WTC11 (cell line): ENCODE measurements around the gene C1orf167. TPM values are rescaled to one million over a fixed set of nuclear protein-coding genes. Genes with fewer than 3 reads are reported as not detected.

Experiments
- ATAC-seq: fragments of 200-7000 bp; cut with Tn5 transposase; 2 replicates; pipeline ENCODE4 v1.10.0; 2021; ENCODE audit warnings: mild to moderate bottlenecking, moderate library complexity
- CTCF ChIA-PET: fragments of 300-600 bp; sonication (Branson Sonifier 250); formaldehyde crosslinking; loops from one replicate; lab custom pipeline; 2021; ENCODE audit warnings: antibody characterized with exemption; lab: Charles Lee
- POLR2A ChIA-PET: fragments of 350-600 bp; sonication (Branson Sonifier 250); formaldehyde crosslinking; loops from one replicate; lab custom pipeline; 2021; ENCODE audit warnings: antibody characterized with exemption; lab: Charles Lee
- DNase-seq: peaks from one replicate; pipeline ENCODE4 v3.0.0; 2021; ENCODE audit warnings: low spot score
- H3K27ac Mint-ChIP-seq: 2 replicates; pipeline ENCODE4 v1.8.0; 2021; ENCODE audit warnings: mixed read lengths
- H3K27me3 Mint-ChIP-seq: 2 replicates; pipeline ENCODE4 v1.8.0; 2021; ENCODE audit warnings: low read depth, mild to moderate bottlenecking, moderate library complexity, mixed read lengths
- H3K36me3 Mint-ChIP-seq: 2 replicates; pipeline ENCODE4 v1.8.0; 2021; ENCODE audit warnings: mixed read lengths
- H3K4me1 Mint-ChIP-seq: 2 replicates; pipeline ENCODE4 v1.8.0; 2022; ENCODE audit warnings: mixed read lengths
- H3K4me3 Mint-ChIP-seq: 2 replicates; pipeline ENCODE4 v1.8.0; 2021; ENCODE audit warnings: mild to moderate bottlenecking, moderate library complexity, mixed read lengths
- H3K9me3 Mint-ChIP-seq: 2 replicates; pipeline ENCODE4 v1.8.0; 2021; ENCODE audit warnings: mixed read lengths
- ARID4B ChIP-seq: sonication (generic); formaldehyde crosslinking; IDR thresholded peaks from 2 replicates; pipeline ENCODE4 v1.8.0; 2023; ENCODE audit warnings: missing genetic modification reagents, mild to moderate bottlenecking, borderline replicate concordance
- E2F5 ChIP-seq: sonication (generic); formaldehyde crosslinking; IDR thresholded peaks from 2 replicates; pipeline ENCODE4 v1.8.1; 2022; ENCODE audit warnings: mild to moderate bottlenecking, moderate library complexity, missing genetic modification reagents
- GABPB1 ChIP-seq: sonication (generic); formaldehyde crosslinking; IDR thresholded peaks from 2 replicates; pipeline ENCODE4 v1.8.1; 2023; ENCODE audit warnings: mild to moderate bottlenecking, missing genetic modification reagents
- GRHL2 ChIP-seq: fragments of 250-450 bp; sonication (Bioruptor Pico); IDR thresholded peaks from 2 replicates; pipeline ENCODE4 v1.8.0; 2022; ENCODE audit warnings: mild to moderate bottlenecking, moderate library complexity; ENCODE audit not compliant: insufficient replicate concordance, severe bottlenecking
- HMGA2 ChIP-seq: fragments of 250-450 bp; sonication (Bioruptor Pico); IDR thresholded peaks from 2 replicates; pipeline ENCODE4 v1.4.0; 2021; ENCODE audit warnings: mild to moderate bottlenecking, moderate library complexity
- HMGXB4 ChIP-seq: sonication (generic); formaldehyde crosslinking; IDR thresholded peaks from 2 replicates; pipeline ENCODE4 v1.8.1; 2023; ENCODE audit warnings: mild to moderate bottlenecking, moderate library complexity, missing genetic modification reagents
- KAT7 ChIP-seq: sonication (generic); formaldehyde crosslinking; IDR thresholded peaks from 2 replicates; pipeline ENCODE4 v1.8.1; 2023; ENCODE audit warnings: missing genetic modification reagents, mild to moderate bottlenecking, borderline replicate concordance
- PRDM15 ChIP-seq: sonication (generic); formaldehyde crosslinking; IDR thresholded peaks from 2 replicates; pipeline ENCODE4 v1.8.0; 2022; ENCODE audit warnings: missing genetic modification reagents
- PRRX2 ChIP-seq: fragments of 250-450 bp; sonication (Bioruptor Pico); IDR thresholded peaks from 2 replicates; pipeline ENCODE4 v1.8.0; 2021; ENCODE audit warnings: mild to moderate bottlenecking
- RELA ChIP-seq: sonication (generic); formaldehyde crosslinking; IDR thresholded peaks from 2 replicates; pipeline ENCODE4 v1.8.1; 2022; ENCODE audit warnings: missing genetic modification reagents, mild to moderate bottlenecking, borderline replicate concordance
- TEAD1 ChIP-seq: sonication (generic); formaldehyde crosslinking; IDR thresholded peaks from 2 replicates; pipeline ENCODE4 v1.8.0; 2022; ENCODE audit warnings: mild to moderate bottlenecking, missing genetic modification reagents
- ZNF263 ChIP-seq: sonication (generic); formaldehyde crosslinking; IDR thresholded peaks from 2 replicates; pipeline ENCODE4 v1.8.1; 2022; ENCODE audit warnings: low read depth, mild to moderate bottlenecking, moderate library complexity, missing genetic modification reagents
- ZNF416 ChIP-seq: fragments of 250-450 bp; sonication (Bioruptor Pico); IDR thresholded peaks from 2 replicates; pipeline ENCODE4 v1.9.0; 2021; ENCODE audit warnings: mild to moderate bottlenecking, inconsistent platforms
- ZNF423 ChIP-seq: fragments of 250-450 bp; sonication (Bioruptor Pico); IDR thresholded peaks from 2 replicates; pipeline ENCODE4 v2.1.2; 2022; ENCODE audit warnings: mild to moderate bottlenecking, moderate library complexity
- total RNA-seq: library from RNA; stranded (reverse); gene quantifications from 3 replicates; pipeline ENCODE4 v1.2.3, GENCODE V29; 2021
- TF ChIP-seq, protein P1 (sequence below): sonication (generic); formaldehyde crosslinking; IDR thresholded peaks from 2 replicates; pipeline ENCODE4 v1.8.0; 2022; ENCODE audit warnings: mild to moderate bottlenecking, missing genetic modification reagents
- TF ChIP-seq, protein P2 (sequence below): fragments of 250-450 bp; sonication (Bioruptor Pico); IDR thresholded peaks from 2 replicates; pipeline ENCODE4 v2.1.2; 2022; ENCODE audit warnings: mild to moderate bottlenecking, moderate library complexity
- TF ChIP-seq, protein P3 (sequence below): sonication (generic); formaldehyde crosslinking; IDR thresholded peaks from 2 replicates; pipeline ENCODE4 v1.8.1; 2023; ENCODE audit warnings: mild to moderate bottlenecking, missing genetic modification reagents, borderline replicate concordance

The C1orf167 gene
- total RNA-seq, 1 experiment from 2014 or later = 1.2 TPM

- DNase-seq (no peak), ATAC-seq (peak; percentile 4)
- H3K4me3 Mint-ChIP-seq = peak overlapping the region; percentile 99
- H3K9me3 Mint-ChIP-seq = no peaks in the 10 kb centered on the region
- peak overlapping the region; percentile 99 for H3K27ac Mint-ChIP-seq
- H3K4me1 Mint-ChIP-seq = peaks cover 57% of the 10 kb centered on the region
- POLR2A ChIA-PET = interaction anchor here (0.6 to 1.5 kb wide), 4 partner anchors 19 to 486 kb away, joined by 3 to 8 read pairs (median 4); partner anchors contain the start of gene PLOD1
- no peaks in the 10 kb centered on the region for H3K27me3 Mint-ChIP-seq
- peaks cover 19% of the 10 kb centered on the region for H3K36me3 Mint-ChIP-seq
- CTCF ChIA-PET = interaction anchor here (1.2 to 3.4 kb wide), 5 partner anchors 21 to 161 kb away, joined by 3 to 17 read pairs (median 5); no protein-coding TSS in a partner anchor
- TF ChIP-seq, protein P1, sequence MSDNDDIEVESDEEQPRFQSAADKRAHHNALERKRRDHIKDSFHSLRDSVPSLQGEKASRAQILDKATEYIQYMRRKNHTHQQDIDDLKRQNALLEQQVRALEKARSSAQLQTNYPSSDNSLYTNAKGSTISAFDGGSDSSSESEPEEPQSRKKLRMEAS (CRISPR knock-in tag) = 0 out of 2 replicates have a peak, but pooled peaks have one; percentile 2
- no peak for TF ChIP-seq ARID4B
Observed at GRCh38 chr1:11806307-11806936, 44.4 kb downstream of the C1orf167 start.

- peaks cover 52% of the 10 kb centered on the region for H3K4me1 Mint-ChIP-seq
- ATAC-seq = no peak
- TF ChIP-seq GABPB1 (CRISPR knock-in tag) = no peak
- no peak for TF ChIP-seq TEAD1 (CRISPR knock-in tag)
- TF ChIP-seq ZNF263 (CRISPR knock-in tag) = no peak
- no peak for TF ChIP-seq KAT7 (CRISPR knock-in tag)
- no peak for TF ChIP-seq HMGA2 (CRISPR knock-in tag)
- TF ChIP-seq ZNF416 (CRISPR knock-in tag) = no peak
- no peak for TF ChIP-seq E2F5
- TF ChIP-seq PRDM15 = no peak
- TF ChIP-seq ZNF423 (CRISPR knock-in tag) = no peak
- TF ChIP-seq, protein P2, sequence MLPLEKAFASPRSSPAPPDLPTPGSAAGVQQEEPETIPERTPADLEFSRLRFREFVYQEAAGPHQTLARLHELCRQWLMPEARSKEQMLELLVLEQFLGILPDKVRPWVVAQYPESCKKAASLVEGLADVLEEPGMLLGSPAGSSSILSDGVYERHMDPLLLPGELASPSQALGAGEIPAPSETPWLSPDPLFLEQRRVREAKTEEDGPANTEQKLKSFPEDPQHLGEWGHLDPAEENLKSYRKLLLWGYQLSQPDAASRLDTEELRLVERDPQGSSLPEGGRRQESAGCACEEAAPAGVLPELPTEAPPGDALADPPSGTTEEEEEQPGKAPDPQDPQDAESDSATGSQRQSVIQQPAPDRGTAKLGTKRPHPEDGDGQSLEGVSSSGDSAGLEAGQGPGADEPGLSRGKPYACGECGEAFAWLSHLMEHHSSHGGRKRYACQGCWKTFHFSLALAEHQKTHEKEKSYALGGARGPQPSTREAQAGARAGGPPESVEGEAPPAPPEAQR (CRISPR knock-in tag) = no peak
- TF ChIP-seq, protein P3, sequence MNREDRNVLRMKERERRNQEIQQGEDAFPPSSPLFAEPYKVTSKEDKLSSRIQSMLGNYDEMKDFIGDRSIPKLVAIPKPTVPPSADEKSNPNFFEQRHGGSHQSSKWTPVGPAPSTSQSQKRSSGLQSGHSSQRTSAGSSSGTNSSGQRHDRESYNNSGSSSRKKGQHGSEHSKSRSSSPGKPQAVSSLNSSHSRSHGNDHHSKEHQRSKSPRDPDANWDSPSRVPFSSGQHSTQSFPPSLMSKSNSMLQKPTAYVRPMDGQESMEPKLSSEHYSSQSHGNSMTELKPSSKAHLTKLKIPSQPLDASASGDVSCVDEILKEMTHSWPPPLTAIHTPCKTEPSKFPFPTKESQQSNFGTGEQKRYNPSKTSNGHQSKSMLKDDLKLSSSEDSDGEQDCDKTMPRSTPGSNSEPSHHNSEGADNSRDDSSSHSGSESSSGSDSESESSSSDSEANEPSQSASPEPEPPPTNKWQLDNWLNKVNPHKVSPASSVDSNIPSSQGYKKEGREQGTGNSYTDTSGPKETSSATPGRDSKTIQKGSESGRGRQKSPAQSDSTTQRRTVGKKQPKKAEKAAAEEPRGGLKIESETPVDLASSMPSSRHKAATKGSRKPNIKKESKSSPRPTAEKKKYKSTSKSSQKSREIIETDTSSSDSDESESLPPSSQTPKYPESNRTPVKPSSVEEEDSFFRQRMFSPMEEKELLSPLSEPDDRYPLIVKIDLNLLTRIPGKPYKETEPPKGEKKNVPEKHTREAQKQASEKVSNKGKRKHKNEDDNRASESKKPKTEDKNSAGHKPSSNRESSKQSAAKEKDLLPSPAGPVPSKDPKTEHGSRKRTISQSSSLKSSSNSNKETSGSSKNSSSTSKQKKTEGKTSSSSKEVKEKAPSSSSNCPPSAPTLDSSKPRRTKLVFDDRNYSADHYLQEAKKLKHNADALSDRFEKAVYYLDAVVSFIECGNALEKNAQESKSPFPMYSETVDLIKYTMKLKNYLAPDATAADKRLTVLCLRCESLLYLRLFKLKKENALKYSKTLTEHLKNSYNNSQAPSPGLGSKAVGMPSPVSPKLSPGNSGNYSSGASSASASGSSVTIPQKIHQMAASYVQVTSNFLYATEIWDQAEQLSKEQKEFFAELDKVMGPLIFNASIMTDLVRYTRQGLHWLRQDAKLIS (CRISPR knock-in tag) = no peak
- TF ChIP-seq PRRX2 (CRISPR knock-in tag) = no peak
- no peak for TF ChIP-seq RELA (CRISPR knock-in tag)
- no peak for TF ChIP-seq HMGXB4 (CRISPR knock-in tag)
- no peak for TF ChIP-seq GRHL2 (CRISPR knock-in tag)
Observed at GRCh38 chr1:11807133-11807532, 45.1 kb downstream of the C1orf167 start.

More at GRCh38 chr1:11807133-11807532, 45.1 kb downstream of the C1orf167 start:
- Mint-ChIP-seq H3K4me3 (peak overlapping the region; percentile 99), H3K27ac (peak overlapping the region; percentile 99), H3K36me3 (peaks cover 26% of the 10 kb centered on the region), H3K27me3 (no peaks in the 10 kb centered on the region), H3K9me3 (no peaks in the 10 kb centered on the region)
- no peak for DNase-seq
- ChIA-PET CTCF (interaction anchor here (1.5 to 3.4 kb wide), 4 partner anchors 22 to 160 kb away, joined by 3 to 17 read pairs (median 5); no protein-coding TSS in a partner anchor), POLR2A (interaction anchor here (1.5 kb wide), 1 partner anchor 20 kb away, joined by 8 read pairs; no protein-coding TSS in a partner anchor)
